Measurements from ENCODE around the gene ENKUR.

The ENKUR gene

GRCh38 chr10:24995072-24995471 lies 20.9 kb downstream of the ENKUR start:
- no peak for TF ChIP-seq CTCF (IDR thresholded peaks at IDR 0.05)

DNA sequence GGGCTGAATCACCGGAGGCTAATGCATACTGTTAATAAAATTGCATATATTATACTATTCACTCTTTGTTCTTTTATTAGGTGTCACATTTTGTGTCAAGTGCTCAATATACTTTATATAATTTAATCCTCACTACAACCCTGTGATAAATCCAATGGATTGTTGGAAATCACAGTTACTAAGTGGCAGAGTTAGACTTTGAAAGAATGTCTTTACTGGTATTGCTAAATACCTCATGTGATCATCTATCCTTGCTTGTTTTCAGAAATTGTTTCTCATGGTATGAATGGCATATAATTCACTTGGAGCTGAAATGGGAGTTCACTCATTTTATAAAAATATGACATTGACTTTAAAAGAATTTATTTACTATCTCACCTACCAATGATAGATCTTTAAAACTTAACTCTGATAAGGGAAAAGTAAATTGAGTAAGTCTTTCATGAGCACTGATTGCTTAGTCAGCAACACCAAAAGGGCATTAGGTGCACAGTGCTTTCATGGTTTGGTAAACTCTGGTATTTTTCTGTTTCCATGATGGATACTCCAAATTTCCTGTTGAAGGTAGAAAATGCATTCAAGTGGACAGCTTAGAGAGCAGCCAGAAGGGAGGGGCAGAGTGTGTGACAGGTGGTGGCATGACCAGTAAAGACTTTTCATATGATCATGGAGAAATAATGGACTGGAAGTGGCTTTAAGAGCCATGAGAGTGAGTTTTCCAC lies 22.6 kb downstream of the ENKUR start:
- TF ChIP-seq CTCF (IDR thresholded peaks at IDR 0.05), result no peak

GRCh38 chr10:24992512-24993133 lies 23.3 kb downstream of the ENKUR start:
- TF ChIP-seq CTCF (IDR thresholded peaks at IDR 0.05), result no peak

GRCh38 chr10:24991298-24991697 lies 24.7 kb downstream of the ENKUR start:
- TF ChIP-seq CTCF (IDR thresholded peaks at IDR 0.05), result no peak

DNA sequence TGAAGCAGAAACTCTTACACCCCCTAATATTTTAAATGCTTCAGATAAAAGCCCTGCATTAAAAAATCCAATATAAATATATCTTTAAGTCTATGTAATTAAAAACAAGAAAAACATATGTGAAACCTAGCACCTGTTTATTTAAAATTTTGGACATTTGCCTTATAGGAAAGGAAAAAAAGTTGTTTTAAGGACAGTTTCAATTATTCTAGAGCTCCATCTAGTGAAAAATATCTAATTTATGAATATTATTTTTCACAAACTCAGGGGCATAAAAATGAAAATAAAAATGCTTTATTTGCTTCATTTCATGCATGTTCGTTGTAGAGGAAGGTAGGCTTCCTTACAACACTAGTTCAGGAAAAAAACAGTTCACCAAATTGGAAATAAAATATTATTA lies 26.1 kb downstream of the ENKUR start:
- TF ChIP-seq CTCF (IDR thresholded peaks at IDR 0.05), result peak; percentile 28; the same call in 1 of the 2 replicates

DNA sequence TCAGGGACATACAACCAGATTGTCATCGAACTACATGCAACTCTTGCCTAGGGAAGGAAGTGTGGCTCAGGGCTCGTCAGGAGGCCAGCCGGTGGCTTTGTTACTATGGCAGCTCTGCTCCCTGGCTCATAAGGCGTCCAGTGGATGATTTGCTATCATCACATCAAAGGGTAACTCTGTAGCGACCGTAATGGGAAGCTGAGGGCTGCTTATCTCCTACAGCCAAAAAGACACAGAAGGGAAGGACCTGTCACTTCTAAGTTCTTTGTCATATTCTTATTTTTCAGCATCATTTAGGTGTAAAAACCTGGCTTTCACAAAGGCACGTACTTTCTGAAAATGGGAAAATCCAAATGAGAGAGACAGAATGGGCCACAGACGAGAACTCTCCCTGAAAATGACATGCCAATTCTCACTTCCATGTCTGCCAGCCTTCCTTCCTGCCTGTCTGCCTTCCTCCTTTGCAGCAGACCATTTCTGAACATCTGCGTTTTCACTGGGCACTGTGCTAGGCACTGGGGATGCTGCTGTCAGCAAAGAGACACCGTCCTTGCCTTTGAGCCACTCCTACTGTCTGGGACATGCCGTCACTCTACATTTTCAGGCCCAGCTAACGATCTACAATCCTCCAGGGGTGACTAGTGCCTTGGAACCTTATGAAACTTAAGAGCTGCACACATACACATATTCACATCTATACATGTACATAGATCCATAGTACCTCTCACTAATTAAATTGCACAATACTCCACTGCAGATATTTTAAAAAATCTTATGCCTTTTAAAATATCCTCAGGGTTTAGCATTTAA lies 26.9 kb downstream of the ENKUR start:
- no peak for TF ChIP-seq CTCF (IDR thresholded peaks at IDR 0.05)

DNA sequence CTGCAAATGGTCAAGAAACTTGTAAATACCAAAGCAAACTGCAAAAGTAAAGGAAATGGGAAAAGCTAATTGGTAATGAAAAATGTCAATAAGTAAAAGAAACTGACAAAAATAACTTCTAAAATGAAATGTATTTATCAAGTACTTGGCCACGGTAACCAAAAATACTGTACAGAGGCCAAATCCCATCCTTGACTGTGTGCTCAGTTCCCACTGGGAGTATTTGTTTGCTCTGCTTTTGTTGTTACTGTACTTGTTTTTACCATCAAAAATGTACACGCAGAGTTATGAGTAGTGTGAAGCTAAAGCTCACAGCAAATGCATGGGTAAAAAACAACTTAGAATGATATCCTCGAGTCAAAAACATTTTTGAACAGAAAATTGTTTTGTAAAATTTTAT lies 31.1 kb downstream of the ENKUR start:
- TF ChIP-seq CTCF (IDR thresholded peaks at IDR 0.05), result no peak
